Endothelial cell of umbilical vein (primary cell): ENCODE results near the gene RAD51B. TPM values are rescaled to one million over a fixed set of nuclear protein-coding genes. Genes with fewer than 3 reads are reported as not detected.

Source experiments
- BruUV-seq: library from RNA; stranded (reverse); fragments of 400-500 nt; replicated peaks from 2 replicates; lab custom pipeline; 2021; lab: Mats Ljungman, UMichigan
- CTCF ChIA-PET: fragments of 300-600, 350-600 bp; sonication (Branson Sonifier 250); formaldehyde crosslinking; loops from one replicate; lab custom pipeline; 2021; ENCODE audit warnings: antibody characterized with exemption, inconsistent platforms; lab: Charles Lee
- POLR2A ChIA-PET: fragments of 300-600, 350-600 bp; sonication (Branson Sonifier 250); formaldehyde crosslinking; loops from one replicate; lab custom pipeline; 2021; ENCODE audit warnings: antibody characterized with exemption, inconsistent platforms; lab: Charles Lee
- DNase-seq: peaks from one replicate; pipeline ENCODE4 v3.0.0-alpha.2; 2011; ENCODE audit warnings: low read depth, low spot score
- FAIRE-seq: peaks from 2 replicates; lab custom pipeline; 2011; peaks lifted over from hg19 to GRCh38; lab: Jason Lieb, UNC
- H2AFZ ChIP-seq: 2 replicates; pipeline ENCODE4 v1.6.0; 2012; ENCODE audit warnings: low read depth, low read length, control low read depth, inconsistent platforms
- H3K27ac ChIP-seq: 2 replicates; pipeline ENCODE4 v1.5.1; 2011; ENCODE audit warnings: low read depth, mild to moderate bottlenecking, control low read depth, low read length, moderate library complexity; ENCODE audit not compliant: insufficient read depth
- H3K27me3 ChIP-seq, 2 experiments: 2 replicates each; pipeline versions ENCODE4 v1.6.0 to v1.6.1; 2011; ENCODE audit warnings: low read length in 2 of 2, mixed read lengths in 1 of 2; ENCODE audit not compliant: control insufficient read depth in 2 of 2, insufficient read depth in 2 of 2
- H3K36me3 ChIP-seq, 2 experiments: 2 replicates in 1 of 2; 3 replicates in 1 of 2; pipeline ENCODE4 v1.5.1; 2011; ENCODE audit warnings: low read length in 2 of 2, mild to moderate bottlenecking in 1 of 2, moderate library complexity in 1 of 2; ENCODE audit not compliant: control insufficient read depth in 2 of 2, insufficient read depth in 2 of 2; ENCODE audit errors: extremely low read depth in 1 of 2
- H3K4me1 ChIP-seq: 3 replicates; pipeline ENCODE4 v1.5.1; 2011; ENCODE audit warnings: mild to moderate bottlenecking, low read length; ENCODE audit not compliant: control insufficient read depth, insufficient read depth; ENCODE audit errors: extremely low read depth
- H3K4me2 ChIP-seq: 2 replicates; pipeline ENCODE4 v1.6.1; 2011; ENCODE audit warnings: low read length, control low read depth, mixed read lengths; ENCODE audit not compliant: insufficient read depth
- H3K4me3 ChIP-seq, 3 experiments: fragments of 200-600 bp in 1 of 3; sonication (generic), shearing (Covaris generic) in 1 of 3; replicated peaks in 1 of 3; 2 replicates each; pipeline ENCODE4 v1.5.1; 2011 to 2016; ENCODE audit warnings: control low read depth in 3 of 3, low read length in 3 of 3, mild to moderate bottlenecking in 2 of 3, inconsistent platforms in 1 of 3, low read depth in 1 of 3, moderate library complexity in 1 of 3; ENCODE audit not compliant: insufficient read depth in 1 of 3
- H3K79me2 ChIP-seq: 2 replicates; pipeline ENCODE4 v1.6.0; 2012; ENCODE audit warnings: low read length, inconsistent platforms; ENCODE audit not compliant: control insufficient read depth, insufficient read depth
- H3K9ac ChIP-seq: replicated peaks from 2 replicates; pipeline ENCODE3; 2011; ENCODE audit warnings: low read length, control low read depth; ENCODE audit not compliant: insufficient read depth; ENCODE audit errors: extremely low read depth
- H3K9me1 ChIP-seq: replicated peaks from 3 replicates; pipeline ENCODE4 v1.6.0; 2011; ENCODE audit warnings: mild to moderate bottlenecking, low read length; ENCODE audit not compliant: control insufficient read depth, insufficient read depth; ENCODE audit errors: extremely low read depth
- H3K9me3 ChIP-seq: replicated peaks from 2 replicates; pipeline ENCODE4 v1.5.1; 2012; ENCODE audit warnings: low read length, inconsistent platforms; ENCODE audit not compliant: control insufficient read depth, insufficient read depth
- H4K20me1 ChIP-seq: replicated peaks from 2 replicates; pipeline ENCODE3; 2011; ENCODE audit warnings: mild to moderate bottlenecking, low read length; ENCODE audit not compliant: control insufficient read depth, insufficient read depth; ENCODE audit errors: extremely low read depth
- CTCF ChIP-seq, 2 donors: IDR thresholded peaks; 1 replicate in 1 of 2; 2 replicates in 1 of 2; pipeline ENCODE4 v1.5.1; 2011; ENCODE audit warnings: low read length in 2 of 2, mild to moderate bottlenecking in 2 of 2, moderate library complexity in 2 of 2, control low read depth in 1 of 2, inconsistent platforms in 1 of 2, low read depth in 1 of 2; ENCODE audit not compliant: insufficient read depth in 1 of 2; ENCODE audit errors: extremely low read depth in 1 of 2
- EZH2 ChIP-seq: IDR thresholded peaks from 2 replicates; pipeline ENCODE4 v1.6.1; 2012; ENCODE audit warnings: borderline replicate concordance, low read depth, mild to moderate bottlenecking, moderate library complexity, low read length, inconsistent platforms; ENCODE audit not compliant: severe bottlenecking
- FOS ChIP-seq: IDR thresholded peaks from 2 replicates; pipeline ENCODE4 v1.6.1; 2011; ENCODE audit warnings: mild to moderate bottlenecking, low read length, moderate library complexity, borderline replicate concordance; ENCODE audit not compliant: insufficient read depth
- GATA2 ChIP-seq: IDR thresholded peaks from 2 replicates; pipeline ENCODE4 v1.7.0; 2011; ENCODE audit warnings: low read depth, mild to moderate bottlenecking, moderate library complexity, mixed read lengths, low read length; ENCODE audit not compliant: insufficient read length, insufficient read depth
- JUN ChIP-seq: IDR thresholded peaks from 2 replicates; pipeline ENCODE4 v1.6.1; 2011; ENCODE audit warnings: borderline replicate concordance, low read depth; ENCODE audit not compliant: insufficient read length, insufficient read depth
- MAX ChIP-seq: IDR thresholded peaks from 2 replicates; pipeline ENCODE4 v1.6.1; 2011; ENCODE audit not compliant: insufficient read depth, insufficient read length
- MYC ChIP-seq: IDR thresholded peaks from one replicate; pipeline ENCODE4 v1.6.1; 2011; ENCODE audit warnings: mild to moderate bottlenecking, low read depth, low read length
- POLR2A ChIP-seq: IDR thresholded peaks from 2 replicates; pipeline ENCODE4 v1.6.1; 2012; ENCODE audit warnings: low read depth, mild to moderate bottlenecking, control low read depth, low read length
- POLR2AphosphoS5 ChIP-seq: IDR thresholded peaks from 2 replicates; pipeline ENCODE4 v1.6.1; 2012; ENCODE audit warnings: low read depth, mild to moderate bottlenecking, control low read depth, low read length, moderate library complexity; ENCODE audit not compliant: insufficient read depth
- dilution Hi-C: fragments of 300-500 bp; cut with MboI; formaldehyde crosslinking; loops from one replicate; pipeline ENCODE4 v1.15.0; 2019; ENCODE audit warnings: low sequenced_read_pairs; ENCODE audit not compliant: extremely low pct_ligation_motif_present
- intact Hi-C: fragments of 100-400 bp; cut with micrococcal nuclease; formaldehyde crosslinking; loops from one replicate; pipeline ENCODE4 v1.10.0; 2022
- polyA plus RNA-seq, 4 experiments: library from polyadenylated mRNA; depleted of rRNA in 3 of 4; stranded (reverse) in 3 of 4; unstranded in 1 of 4; fragments of >200 nt; gene quantifications; 2 replicates each; pipeline versions ENCODE4 v1.2.1 to v1.2.3, GENCODE V29; 2011 to 2012; ENCODE audit warnings: missing spikeins in 1 of 4
- total RNA-seq: library from RNA; stranded (reverse); gene quantifications from 2 replicates; pipeline ENCODE4 v1.2.3, GENCODE V29; 2021

Gene RAD51B
- total and polyA plus RNA-seq, 2 donors (not counting 3 experiments of a cell fraction or from before 2014, with no cell fraction given): 3.9 to 19.0 TPM

GRCh38 chr14:68103853-68104252 is 284.3 kb downstream of the RAD51B start:
- POLR2A ChIA-PET: no interaction called here
- CTCF ChIA-PET: no interaction called here
- Histone ChIP-seq H3K27me3 (no peaks in the 10 kb centered on the region), H3K4me3 (no peak overlapping the region), H3K4me1 (no peaks in the 10 kb centered on the region), H3K79me2 (no peaks in the 10 kb centered on the region), H3K4me2 (no peak overlapping the region), H3K9ac (no peak overlapping the region), H3K27ac (no peak overlapping the region), H3K9me3 (peaks cover 5% of the 10 kb centered on the region), H3K9me1 (no peaks in the 10 kb centered on the region), H4K20me1 (no peaks in the 10 kb centered on the region), H3K36me3 (no peaks in the 10 kb centered on the region), H2AFZ (no peak overlapping the region)
- intact Hi-C loops (no loop called here), dilution Hi-C loops (no loop called here)
- FAIRE-seq (no peak), DNase-seq (no peak)
- BruUV-seq: no TSS peak
- TF ChIP-seq CTCF (IDR thresholded peaks at IDR 0.05; ENCODE audit: extremely low read depth in 1 of 2, insufficient read depth in 1 of 2, low read depth in 1 of 2, low read length in 2 of 2) (no peak), EZH2 (no peak), POLR2AphosphoS5 (no peak), JUN (no peak), MYC (no peak), POLR2A (no peak), MAX (no peak), GATA2 (no peak), FOS (no peak)
